HL-60 (cell line): ENCODE data around the gene NFAT5.

Source experiments
- DNase-seq, 2 experiments: peaks; one replicate each; pipeline ENCODE4 v3.0.0-alpha.2; 2010 to 2020; ENCODE audit warnings: low read depth in 1 of 2, low spot score in 1 of 2
- H3K27ac ChIP-seq: fragments of 250-450 bp; sonication (Bioruptor Pico); replicated peaks from 2 replicates; pipeline ENCODE4 v1.5.1; 2020; ENCODE audit warnings: mild to moderate bottlenecking, moderate library complexity
- H3K27me3 ChIP-seq: fragments of 250-450 bp; sonication (Bioruptor Pico); 2 replicates; pipeline ENCODE4 v1.5.1; 2021; ENCODE audit warnings: mild to moderate bottlenecking, moderate library complexity; ENCODE audit not compliant: insufficient read depth, poor library complexity, severe bottlenecking
- H3K4me3 ChIP-seq: replicated peaks from 2 replicates; pipeline ENCODE4 v1.5.1; 2011; ENCODE audit warnings: mild to moderate bottlenecking, control low read depth, low read length; ENCODE audit not compliant: insufficient read depth
- CTCF ChIP-seq: IDR thresholded peaks from one replicate; pipeline ENCODE4 v1.5.1; 2011; ENCODE audit warnings: low read length, control low read depth, inconsistent platforms; ENCODE audit not compliant: insufficient read depth
- GABPA ChIP-seq: IDR thresholded peaks from 2 replicates; pipeline ENCODE4 v1.6.1; 2012; ENCODE audit warnings: low read depth
- POLR2AphosphoS5 ChIP-seq: IDR thresholded peaks from 2 replicates; pipeline ENCODE4 v1.6.1; 2012; ENCODE audit warnings: low read depth
- REST ChIP-seq: IDR thresholded peaks from 2 replicates; pipeline ENCODE4 v1.6.1; 2012; ENCODE audit warnings: low read depth; ENCODE audit not compliant: insufficient replicate concordance
- SPI1 ChIP-seq: IDR thresholded peaks from 2 replicates; pipeline ENCODE4 v1.6.1; 2012; ENCODE audit warnings: low read depth, mild to moderate bottlenecking, borderline replicate concordance

The NFAT5 gene

GRCh38 chr16:69618307-69618706, 52.5 kb downstream of the NFAT5 start:
- DNase-seq, result no peak
- no peak for TF ChIP-seq SPI1
- no peak for TF ChIP-seq GABPA
- no peak for TF ChIP-seq REST
- no peak for TF ChIP-seq CTCF
- TF ChIP-seq POLR2AphosphoS5, result no peak
- Histone ChIP-seq H3K27me3 (no peaks in the 10 kb centered on the region), H3K4me3 (no peak overlapping the region), H3K27ac (no peak overlapping the region)

GRCh38 chr16:69618721-69619120, 53.0 kb downstream of the NFAT5 start:
- H3K4me3 ChIP-seq, result no peak overlapping the region
- DNase-seq, result no peak
- H3K27ac ChIP-seq, result no peak overlapping the region

GRCh38 chr16:69619514-69619913, 53.7 kb downstream of the NFAT5 start:
- no peak overlapping the region for H3K4me3 ChIP-seq
- TF ChIP-seq REST, result no peak
- no peak for TF ChIP-seq CTCF
- TF ChIP-seq GABPA, result no peak
- TF ChIP-seq POLR2AphosphoS5, result no peak
- no peak for TF ChIP-seq SPI1
- no peak overlapping the region for H3K27ac ChIP-seq
- H3K27me3 ChIP-seq, result no peaks in the 10 kb centered on the region
- DNase-seq, result no peak

More at GRCh38 chr16:69618721-69619120, 53.0 kb downstream of the NFAT5 start:
- no peaks in the 10 kb centered on the region for H3K27me3 ChIP-seq
- TF ChIP-seq POLR2AphosphoS5, result no peak
- no peak for TF ChIP-seq CTCF
- TF ChIP-seq GABPA, result no peak
- no peak for TF ChIP-seq SPI1
- no peak for TF ChIP-seq REST
